Large intestine (tissue), 3 donors: ENCODE measurements around the gene LCE3B. TPM values are rescaled to one million over a fixed set of nuclear protein-coding genes. Genes with fewer than 3 reads are reported as not detected.

ENCODE experiments used
- DNase-seq, 2 donors: peaks; one replicate each; pipeline versions ENCODE4 v3.0.0 to v3.0.0-alpha.2; 2013
- H3K27ac ChIP-seq: one replicate; pipeline ENCODE4 v1.5.1; 2013; ENCODE audit warnings: low read length
- H3K27me3 ChIP-seq: 2 replicates; pipeline ENCODE4 v1.6.1; 2013; ENCODE audit warnings: low read length; ENCODE audit not compliant: control insufficient read depth, insufficient read depth
- H3K36me3 ChIP-seq: 2 replicates; pipeline ENCODE4 v1.6.1; 2013; ENCODE audit warnings: low read length; ENCODE audit not compliant: control insufficient read depth, insufficient read depth
- H3K4me1 ChIP-seq: one replicate; pipeline ENCODE4 v1.6.1; 2013; ENCODE audit warnings: low read length; ENCODE audit not compliant: control insufficient read depth, insufficient read depth
- H3K4me3 ChIP-seq: one replicate; pipeline ENCODE4 v1.5.1; 2013; ENCODE audit warnings: low read length
- H3K9me3 ChIP-seq: one replicate; pipeline ENCODE4 v1.6.1; 2013; ENCODE audit warnings: mild to moderate bottlenecking, low read depth, low read length, moderate library complexity; ENCODE audit not compliant: control insufficient read depth
- WGBS: methylation state at CpG from one replicate; pipeline ENCODE4 v1.1.5; 2013; ENCODE audit warnings: low lambda C conversion rate; ENCODE audit not compliant: insufficient coverage; 5-methylcytosine and 5-hydroxymethylcytosine counted together
- polyA plus RNA-seq: library from polyadenylated mRNA; unstranded; fragments of 120-200 nt; gene quantifications from one replicate; pipeline ENCODE4 v1.2.1, GENCODE V29; 2013

The LCE3B gene
- polyA plus RNA-seq, 1 donor = not detected

- Histone ChIP-seq H3K36me3 (no peaks in the 10 kb centered on the region), H3K9me3 (no peaks in the 10 kb centered on the region), H3K4me3 (no peak overlapping the region), H3K27me3 (peaks cover 3% of the 10 kb centered on the region), H3K27ac (no peak overlapping the region), H3K4me1 (no peaks in the 10 kb centered on the region)
- DNase-seq = no peak
- no CpG with 5 or more reads among the region's 2 CpGs for WGBS
These were observed 42.8 kb downstream of the LCE3B start for GRCh38 chr1:152656459-152656858.

DNA sequence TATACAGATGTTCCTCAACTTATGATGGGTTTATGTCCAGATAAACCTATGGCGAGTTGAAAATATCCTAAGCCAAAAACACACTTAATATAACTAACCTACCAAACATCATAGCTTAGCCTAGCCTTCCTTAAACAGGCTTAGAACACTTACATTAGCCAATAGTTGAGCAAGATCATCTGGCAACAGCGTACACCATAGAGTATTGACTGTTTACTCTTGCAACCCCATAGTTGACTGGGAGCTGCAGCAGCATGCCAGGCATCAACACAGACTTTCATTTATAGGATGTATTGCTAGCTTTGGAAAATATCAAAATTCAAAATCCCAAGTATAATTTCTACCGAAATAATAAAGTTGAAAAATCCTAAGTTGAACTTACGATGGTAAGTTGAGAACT lies 44.1 kb downstream of the LCE3B start:
- Histone ChIP-seq H3K36me3 (no peaks in the 10 kb centered on the region), H3K9me3 (no peaks in the 10 kb centered on the region), H3K4me1 (no peaks in the 10 kb centered on the region), H3K27me3 (peaks cover 3% of the 10 kb centered on the region), H3K4me3 (no peak overlapping the region), H3K27ac (no peak overlapping the region)
- DNase-seq = no peak
- WGBS = 100% methylated on average over 2 of the region's 4 CpGs

GRCh38 chr1:152658649-152659048 lies 45.0 kb downstream of the LCE3B start:
- peak; percentile 58 to 63 for DNase-seq
- no peak overlapping the region for H3K4me3 ChIP-seq
- peaks cover 6% of the 10 kb centered on the region for H3K27me3 ChIP-seq
- H3K27ac ChIP-seq = no peak overlapping the region
- H3K4me1 ChIP-seq = no peaks in the 10 kb centered on the region
- no CpG with 5 or more reads among the region's 3 CpGs for WGBS
- no peaks in the 10 kb centered on the region for H3K36me3 ChIP-seq
- H3K9me3 ChIP-seq = no peaks in the 10 kb centered on the region

GRCh38 chr1:152663098-152663497 lies 49.5 kb downstream of the LCE3B start, which contains the start of gene LCE2D:
TSS of gene LCE2D (plus strand) at chr1:152663380. CDS start at chr1:152664106, 726 bp downstream.
- H3K9me3 ChIP-seq = no peaks in the 10 kb centered on the region
- DNase-seq = no peak
- H3K27me3 ChIP-seq = peaks cover 8% of the 10 kb centered on the region
- H3K36me3 ChIP-seq = no peaks in the 10 kb centered on the region
- no peaks in the 10 kb centered on the region for H3K4me1 ChIP-seq
- no CpG with 5 or more reads among the region's 3 CpGs for whole genome bisulfite sequencing
- no peak within 1 kb of the TSS for H3K27ac ChIP-seq
- no peak within 1 kb of the TSS for H3K4me3 ChIP-seq

Other genes starting within 250 kb of the LCE3B start
- gene CRNN, start 199.5 kb upstream of the LCE3B start, polyA plus RNA-seq = not detected
- not detected for gene LCE5A, start 103.0 kb upstream of the LCE3B start, polyA plus RNA-seq
- not detected for gene CRCT1, start 99.3 kb upstream of the LCE3B start, polyA plus RNA-seq
- not detected for gene LCE3E, start 47.0 kb upstream of the LCE3B start, polyA plus RNA-seq
- gene LCE3D, start 33.3 kb upstream of the LCE3B start, polyA plus RNA-seq = not detected
- gene LCE3C, start 13.6 kb upstream of the LCE3B start, polyA plus RNA-seq = not detected
- not detected for gene LCE3A, start 9.3 kb downstream of the LCE3B start, polyA plus RNA-seq
- not detected for gene LCE2D, start 49.6 kb downstream of the LCE3B start, polyA plus RNA-seq
- gene LCE2C, start 61.5 kb downstream of the LCE3B start, polyA plus RNA-seq = not detected
- not detected for gene LCE2B, start 72.3 kb downstream of the LCE3B start, polyA plus RNA-seq
- gene LCE2A, start 84.5 kb downstream of the LCE3B start, polyA plus RNA-seq = not detected
- gene LCE4A, start 94.3 kb downstream of the LCE3B start, polyA plus RNA-seq = not detected
- gene KPRP, start 144.2 kb downstream of the LCE3B start, polyA plus RNA-seq = not detected
- not detected for gene LCE1F, start 161.3 kb downstream of the LCE3B start, polyA plus RNA-seq
- not detected for gene LCE1E, start 172.4 kb downstream of the LCE3B start, polyA plus RNA-seq
- gene LCE1D, start 182.9 kb downstream of the LCE3B start, polyA plus RNA-seq = not detected
- not detected for gene LCE1C, start 192.8 kb downstream of the LCE3B start, polyA plus RNA-seq
- not detected for gene LCE1B, start 198.2 kb downstream of the LCE3B start, polyA plus RNA-seq
- gene LCE1A, start 213.7 kb downstream of the LCE3B start, polyA plus RNA-seq = not detected
- not detected for gene LCE6A, start 229.0 kb downstream of the LCE3B start, polyA plus RNA-seq
- not detected for gene LCE7A, start 246.2 kb downstream of the LCE3B start, polyA plus RNA-seq